ENCODE data around the gene CACNG3.

The CACNG3 gene

DNA sequence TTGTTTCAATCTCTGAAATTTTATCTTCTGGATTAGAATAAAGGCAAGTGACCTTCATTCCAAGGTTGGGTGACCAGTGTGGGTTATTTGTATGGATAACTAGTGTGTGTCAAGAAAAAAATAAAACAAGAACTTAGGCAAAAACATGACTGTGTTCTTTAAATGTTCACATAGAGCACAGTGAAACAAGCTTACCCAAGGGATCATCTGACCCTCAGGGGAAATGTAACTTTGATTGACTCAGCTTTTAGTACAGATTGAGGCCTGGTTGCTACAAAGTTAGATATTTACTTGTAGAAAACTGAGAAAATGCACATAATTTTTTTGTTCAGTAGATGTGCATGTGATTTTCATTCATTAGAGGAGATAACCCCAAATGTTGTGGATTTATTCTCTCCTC, 6.7 kb downstream of the CACNG3 start:
- H3K27me3 ChIP-seq (replicated peaks) = no peaks in the 10 kb centered on the region
- no peaks in the 10 kb centered on the region for H3K36me3 ChIP-seq (replicated peaks)
- in situ Hi-C loops (cut with HindIII; ENCODE audit: low pct_ligation_motif_present, low sequenced_read_pairs) = no loop called here
- no peak overlapping the region for H3K27ac ChIP-seq
- TF ChIP-seq, protein P1, sequence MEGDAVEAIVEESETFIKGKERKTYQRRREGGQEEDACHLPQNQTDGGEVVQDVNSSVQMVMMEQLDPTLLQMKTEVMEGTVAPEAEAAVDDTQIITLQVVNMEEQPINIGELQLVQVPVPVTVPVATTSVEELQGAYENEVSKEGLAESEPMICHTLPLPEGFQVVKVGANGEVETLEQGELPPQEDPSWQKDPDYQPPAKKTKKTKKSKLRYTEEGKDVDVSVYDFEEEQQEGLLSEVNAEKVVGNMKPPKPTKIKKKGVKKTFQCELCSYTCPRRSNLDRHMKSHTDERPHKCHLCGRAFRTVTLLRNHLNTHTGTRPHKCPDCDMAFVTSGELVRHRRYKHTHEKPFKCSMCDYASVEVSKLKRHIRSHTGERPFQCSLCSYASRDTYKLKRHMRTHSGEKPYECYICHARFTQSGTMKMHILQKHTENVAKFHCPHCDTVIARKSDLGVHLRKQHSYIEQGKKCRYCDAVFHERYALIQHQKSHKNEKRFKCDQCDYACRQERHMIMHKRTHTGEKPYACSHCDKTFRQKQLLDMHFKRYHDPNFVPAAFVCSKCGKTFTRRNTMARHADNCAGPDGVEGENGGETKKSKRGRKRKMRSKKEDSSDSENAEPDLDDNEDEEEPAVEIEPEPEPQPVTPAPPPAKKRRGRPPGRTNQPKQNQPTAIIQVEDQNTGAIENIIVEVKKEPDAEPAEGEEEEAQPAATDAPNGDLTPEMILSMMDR (IDR thresholded peaks at IDR 0.05; ENCODE audit: low read depth, low read length, missing control alignments) = no peak
- DNase-seq = no peak
- H3K4me3 ChIP-seq (ENCODE audit: low read depth, low read length) = no peak overlapping the region

DNA sequence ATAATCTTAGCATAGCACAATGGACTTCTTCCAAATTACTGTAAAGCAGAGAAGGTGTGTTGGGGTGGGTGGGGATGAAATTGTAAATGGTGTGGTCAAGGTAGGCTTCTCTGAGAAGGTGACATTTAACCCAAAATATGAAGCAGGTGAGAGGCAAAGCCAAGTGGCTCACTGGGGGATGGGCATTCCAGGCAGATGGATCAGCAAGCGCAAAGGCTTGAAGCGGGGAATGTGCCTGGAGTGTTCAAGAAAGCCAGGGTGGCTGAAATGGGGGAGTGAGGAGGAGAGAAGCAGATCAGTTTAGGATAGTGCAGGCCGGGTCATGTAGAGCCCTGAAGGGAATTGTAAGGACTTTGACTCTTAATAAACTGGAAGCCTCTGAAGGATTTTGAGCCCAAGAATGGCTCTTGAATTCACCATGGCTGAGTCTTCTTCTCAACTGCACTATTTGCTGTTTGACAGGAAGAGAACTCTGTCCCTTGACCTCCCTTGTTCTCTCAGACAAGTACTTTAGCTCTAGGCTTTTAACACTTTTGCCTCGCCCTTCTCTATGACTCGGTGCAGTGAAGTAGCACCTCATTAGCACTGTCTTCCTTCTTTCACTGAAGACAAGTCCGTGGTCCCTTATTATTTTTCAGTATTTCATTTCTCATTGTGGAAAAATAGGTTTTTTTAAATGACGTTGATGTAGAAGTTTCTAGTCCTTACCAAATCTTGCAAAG, 14.7 kb downstream of the CACNG3 start:
- H3K27me3 ChIP-seq (replicated peaks) = no peaks in the 10 kb centered on the region
- in situ Hi-C loops (cut with HindIII; ENCODE audit: low pct_ligation_motif_present, low sequenced_read_pairs) = no loop called here
- no peak overlapping the region for H3K4me3 ChIP-seq (ENCODE audit: low read depth, low read length)
- H3K36me3 ChIP-seq (replicated peaks) = no peaks in the 10 kb centered on the region
- H3K27ac ChIP-seq = no peak overlapping the region
- TF ChIP-seq, protein P1 (IDR thresholded peaks at IDR 0.05; ENCODE audit: low read depth, low read length, missing control alignments) = no peak
- no peak for DNase-seq

DNA sequence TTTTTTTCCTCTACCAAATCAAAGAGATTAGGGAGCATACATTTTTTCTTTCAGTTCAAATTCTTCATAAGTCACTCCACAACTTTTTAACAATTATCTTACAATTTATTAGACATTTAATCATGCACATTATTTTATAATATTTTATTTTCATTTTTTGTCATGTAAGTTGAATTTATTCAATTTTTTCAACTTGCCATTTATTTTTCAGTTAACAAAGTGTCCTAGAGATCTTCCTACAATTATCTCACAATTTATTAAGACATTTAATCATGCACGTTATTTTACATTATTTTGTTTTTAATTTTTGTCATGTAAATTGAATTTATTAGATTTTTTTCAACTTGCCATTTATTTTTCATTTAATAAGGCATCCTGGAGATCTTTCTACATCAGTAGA, 16.2 kb downstream of the CACNG3 start:
- in situ Hi-C loops (cut with HindIII; ENCODE audit: low pct_ligation_motif_present, low sequenced_read_pairs) = no loop called here
- no peaks in the 10 kb centered on the region for H3K27me3 ChIP-seq (replicated peaks)
- TF ChIP-seq, protein P1 (IDR thresholded peaks at IDR 0.05; ENCODE audit: low read depth, low read length, missing control alignments) = no peak
- no peak for DNase-seq
- H3K4me3 ChIP-seq (ENCODE audit: low read depth, low read length) = no peak overlapping the region
- no peak overlapping the region for H3K27ac ChIP-seq
- H3K36me3 ChIP-seq (replicated peaks) = no peaks in the 10 kb centered on the region

DNA sequence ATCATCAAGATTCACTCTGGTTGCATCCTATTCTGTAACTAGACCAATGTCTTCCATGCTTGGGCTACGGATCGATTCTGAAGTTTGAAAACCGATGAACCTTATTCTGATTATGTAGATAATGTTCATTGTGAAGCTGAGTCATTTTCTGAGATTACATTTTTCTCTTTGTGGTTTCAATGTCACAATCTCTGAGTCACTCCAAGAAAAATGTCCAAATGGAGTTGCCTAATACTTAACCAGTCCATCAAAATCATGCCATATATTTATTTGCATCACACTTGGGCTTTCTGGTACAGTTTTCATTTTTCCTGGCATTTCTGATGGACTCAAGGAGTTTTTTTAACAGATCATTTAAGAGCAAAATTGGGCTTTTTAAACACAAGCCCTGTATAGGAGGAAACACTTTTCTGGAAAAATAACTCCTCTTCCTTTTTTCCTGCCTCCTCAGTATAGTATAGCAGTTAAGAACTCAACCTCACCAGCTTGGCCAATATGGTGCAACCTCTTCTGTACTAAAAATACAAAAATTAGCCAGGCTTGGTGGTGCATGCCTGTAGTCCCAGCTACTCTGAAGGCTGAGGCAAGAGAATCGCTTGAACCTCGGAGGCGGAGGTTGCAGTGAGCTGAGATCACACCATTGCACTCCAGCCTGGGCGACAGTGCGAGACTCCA, 17.5 kb downstream of the CACNG3 start:
- no peak for DNase-seq
- no peak overlapping the region for H3K4me3 ChIP-seq (ENCODE audit: low read depth, low read length)
- in situ Hi-C loops (cut with HindIII; ENCODE audit: low pct_ligation_motif_present, low sequenced_read_pairs) = no loop called here

DNA sequence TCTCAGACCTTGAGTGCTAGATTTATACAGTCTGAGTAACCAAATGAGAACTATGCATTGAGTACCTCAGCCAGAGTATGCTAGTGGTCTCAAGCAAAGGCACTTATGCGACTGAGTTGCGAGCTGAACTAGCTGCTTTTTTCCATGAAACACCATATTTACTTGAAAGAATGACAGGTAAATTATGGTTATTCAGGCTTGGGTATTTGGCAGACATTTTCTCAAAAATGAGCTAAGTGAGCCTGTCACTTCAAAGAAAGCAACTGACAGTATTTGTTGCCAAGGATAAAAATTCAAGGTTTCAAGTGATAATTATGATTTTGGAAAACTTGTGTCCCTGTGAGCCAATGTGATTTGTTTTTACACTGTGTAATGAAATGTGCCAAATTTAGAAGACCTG, 19.3 kb downstream of the CACNG3 start:
- in situ Hi-C loops (cut with HindIII; ENCODE audit: low pct_ligation_motif_present, low sequenced_read_pairs) = no loop called here
- no peak for DNase-seq
- Histone ChIP-seq H3K27ac (no peak overlapping the region), H3K27me3 (replicated peaks) (no peaks in the 10 kb centered on the region), H3K36me3 (replicated peaks) (no peaks in the 10 kb centered on the region), H3K4me3 (ENCODE audit: low read depth, low read length) (no peak overlapping the region)
- TF ChIP-seq, protein P1 (IDR thresholded peaks at IDR 0.05; ENCODE audit: low read depth, low read length, missing control alignments) = no peak

More for the DNA sequence above, 17.5 kb downstream of the CACNG3 start:
- Histone ChIP-seq H3K27ac (no peak overlapping the region), H3K27me3 (replicated peaks) (no peaks in the 10 kb centered on the region), H3K36me3 (replicated peaks) (no peaks in the 10 kb centered on the region)
- TF ChIP-seq, protein P1 (IDR thresholded peaks at IDR 0.05; ENCODE audit: low read depth, low read length, missing control alignments) = no peak
